H1 (cell line): ENCODE measurements around the gene USH1C.

Experiments
- ATF2 ChIP-seq: IDR thresholded peaks from 2 replicates; pipeline ENCODE4 v1.6.1; 2012; ENCODE audit warnings: low read length, inconsistent platforms
- CBX5 ChIP-seq: fragments of 300-800, 300-1000 bp; sonication (generic); IDR thresholded peaks from 2 replicates; pipeline ENCODE4 v1.7.1; 2016; ENCODE audit warnings: antibody characterized with exemption, low read length, low read depth
- CTCF ChIP-seq, 3 experiments: IDR thresholded peaks; 1 replicate in 2 of 3; 2 replicates in 1 of 3; pipeline versions ENCODE4 v1.5.1 to v1.6.1; 2011; ENCODE audit warnings: low read length in 3 of 3, mild to moderate bottlenecking in 3 of 3, inconsistent platforms in 2 of 3, low read depth in 1 of 3, moderate library complexity in 1 of 3; ENCODE audit not compliant: insufficient read depth in 1 of 3; ENCODE audit errors: control extremely low read depth in 1 of 3
- MAX ChIP-seq: IDR thresholded peaks from 2 replicates; pipeline ENCODE4 v1.6.1; 2012; ENCODE audit warnings: inconsistent platforms
- POU5F1 ChIP-seq: IDR thresholded peaks from 2 replicates; pipeline ENCODE4 v1.6.1; 2011; ENCODE audit warnings: low read depth, mild to moderate bottlenecking, low read length, moderate library complexity
- SAP30 ChIP-seq: fragments of 300-600 bp; sonication (generic); IDR thresholded peaks from 2 replicates; pipeline ENCODE4 v1.7.1; 2012; ENCODE audit warnings: low read length, moderate library complexity, mild to moderate bottlenecking, inconsistent platforms; ENCODE audit not compliant: insufficient read depth, insufficient replicate concordance
- YY1 ChIP-seq: IDR thresholded peaks from 2 replicates; pipeline ENCODE4 v1.6.1; 2011; ENCODE audit warnings: low read depth, mild to moderate bottlenecking, low read length

- TF ChIP-seq CTCF (IDR thresholded peaks at IDR 0.05; ENCODE audit: control extremely low read depth in 1 of 3, insufficient read depth in 1 of 3, low read depth in 1 of 3, low read length in 3 of 3) (no peak), CBX5 (no peak), SAP30 (no peak), MAX (no peak), YY1 (no peak), ATF2 (no peak), POU5F1 (no peak)
These were observed 17.3 kb upstream of the USH1C start for GRCh38 chr11:17561526-17561925.
